KOPT-K1 (cell line): ENCODE measurements around the gene AMOTL1.

Experiments used
- H3K27ac ChIP-seq: fragments of 200-600 bp; sonication (generic); 2 replicates; pipeline ENCODE4 v1.5.1; 2016; ENCODE audit warnings: antibody characterized with exemption, mild to moderate bottlenecking, low read depth, low read length; ENCODE audit not compliant: poor library complexity, severe bottlenecking
- H3K36me3 ChIP-seq: fragments of 200-600 bp; sonication (generic); 2 replicates; pipeline ENCODE4 v1.5.1; 2017; ENCODE audit warnings: antibody characterized with exemption, mild to moderate bottlenecking, low read length, moderate library complexity; ENCODE audit not compliant: insufficient read depth
- H3K9me3 ChIP-seq: fragments of 200-600 bp; sonication (generic); 2 replicates; pipeline ENCODE4 v1.5.1; 2017; ENCODE audit warnings: antibody characterized with exemption, low read length, mild to moderate bottlenecking; ENCODE audit not compliant: insufficient read depth, poor library complexity, severe bottlenecking

AMOTL1 gene

GRCh38 chr11:94771951-94772350 lies 3.8 kb downstream of the AMOTL1 start:
- no peak overlapping the region for H3K27ac ChIP-seq
- H3K36me3 ChIP-seq, result no peaks in the 10 kb centered on the region

GRCh38 chr11:94773842-94774241 lies 5.7 kb downstream of the AMOTL1 start:
- peaks cover 9% of the 10 kb centered on the region for H3K9me3 ChIP-seq
- no peaks in the 10 kb centered on the region for H3K36me3 ChIP-seq
- no peak overlapping the region for H3K27ac ChIP-seq

More at GRCh38 chr11:94771951-94772350, 3.8 kb downstream of the AMOTL1 start:
- H3K9me3 ChIP-seq, result peaks cover 23% of the 10 kb centered on the region

- peaks cover 4% of the 10 kb centered on the region for H3K9me3 ChIP-seq
- no peaks in the 10 kb centered on the region for H3K36me3 ChIP-seq
- no peak overlapping the region for H3K27ac ChIP-seq
These were observed 6.2 kb downstream of the AMOTL1 start for GRCh38 chr11:94774345-94774744.

GRCh38 chr11:94775567-94776327 lies 7.6 kb downstream of the AMOTL1 start:
- no peaks in the 10 kb centered on the region for H3K9me3 ChIP-seq
- H3K36me3 ChIP-seq, result no peaks in the 10 kb centered on the region
- H3K27ac ChIP-seq, result no peak overlapping the region

- Histone ChIP-seq H3K27ac (no peak overlapping the region), H3K36me3 (no peaks in the 10 kb centered on the region), H3K9me3 (no peaks in the 10 kb centered on the region)
These were observed 8.5 kb downstream of the AMOTL1 start for GRCh38 chr11:94776351-94777321.

- H3K9me3 ChIP-seq, result no peaks in the 10 kb centered on the region
- no peaks in the 10 kb centered on the region for H3K36me3 ChIP-seq
- no peak overlapping the region for H3K27ac ChIP-seq
These were observed 12.3 kb downstream of the AMOTL1 start for GRCh38 chr11:94780432-94780831.

GRCh38 chr11:94781837-94782236 lies 13.7 kb downstream of the AMOTL1 start:
- no peaks in the 10 kb centered on the region for H3K9me3 ChIP-seq
- no peak overlapping the region for H3K27ac ChIP-seq
- H3K36me3 ChIP-seq, result no peaks in the 10 kb centered on the region

GRCh38 chr11:94782446-94782845 lies 14.3 kb downstream of the AMOTL1 start:
- Histone ChIP-seq H3K9me3 (no peaks in the 10 kb centered on the region), H3K27ac (no peak overlapping the region)

GRCh38 chr11:94784884-94785283 lies 16.7 kb downstream of the AMOTL1 start:
- H3K9me3 ChIP-seq, result no peaks in the 10 kb centered on the region
- no peaks in the 10 kb centered on the region for H3K36me3 ChIP-seq
- H3K27ac ChIP-seq, result no peak overlapping the region

More at GRCh38 chr11:94782446-94782845, 14.3 kb downstream of the AMOTL1 start:
- no peaks in the 10 kb centered on the region for H3K36me3 ChIP-seq

GRCh38 chr11:94785509-94785908 lies 17.4 kb downstream of the AMOTL1 start:
- no peaks in the 10 kb centered on the region for H3K36me3 ChIP-seq
- H3K27ac ChIP-seq, result no peak overlapping the region
- no peaks in the 10 kb centered on the region for H3K9me3 ChIP-seq

GRCh38 chr11:94786264-94787126 lies 18.3 kb downstream of the AMOTL1 start:
- Histone ChIP-seq H3K27ac (no peak overlapping the region), H3K9me3 (no peaks in the 10 kb centered on the region), H3K36me3 (no peaks in the 10 kb centered on the region)

GRCh38 chr11:94787801-94788200 lies 19.6 kb downstream of the AMOTL1 start:
- Histone ChIP-seq H3K36me3 (no peaks in the 10 kb centered on the region), H3K27ac (no peak overlapping the region), H3K9me3 (no peaks in the 10 kb centered on the region)

- Histone ChIP-seq H3K9me3 (no peaks in the 10 kb centered on the region), H3K27ac (no peak overlapping the region), H3K36me3 (no peaks in the 10 kb centered on the region)
These were observed 20.2 kb downstream of the AMOTL1 start for GRCh38 chr11:94788396-94788795.

- Histone ChIP-seq H3K9me3 (no peaks in the 10 kb centered on the region), H3K36me3 (no peaks in the 10 kb centered on the region), H3K27ac (no peak overlapping the region)
These were observed 22.0 kb downstream of the AMOTL1 start for GRCh38 chr11:94790197-94790596.
